Measurements from ENCODE around the gene TMEM18.
"Not testable (repeated sequence)": the region's sequence is repeated elsewhere in the genome, so short reads cannot be mapped to it uniquely, and the experiment has no call there.

TMEM18 gene

GRCh38 chr2:688504-689076, 11.4 kb upstream of the TMEM18 start:
- DNase-seq (ENCODE audit: insufficient read length, low spot score), result no peak
- no peak for FAIRE-seq
- TF ChIP-seq, protein P1, sequence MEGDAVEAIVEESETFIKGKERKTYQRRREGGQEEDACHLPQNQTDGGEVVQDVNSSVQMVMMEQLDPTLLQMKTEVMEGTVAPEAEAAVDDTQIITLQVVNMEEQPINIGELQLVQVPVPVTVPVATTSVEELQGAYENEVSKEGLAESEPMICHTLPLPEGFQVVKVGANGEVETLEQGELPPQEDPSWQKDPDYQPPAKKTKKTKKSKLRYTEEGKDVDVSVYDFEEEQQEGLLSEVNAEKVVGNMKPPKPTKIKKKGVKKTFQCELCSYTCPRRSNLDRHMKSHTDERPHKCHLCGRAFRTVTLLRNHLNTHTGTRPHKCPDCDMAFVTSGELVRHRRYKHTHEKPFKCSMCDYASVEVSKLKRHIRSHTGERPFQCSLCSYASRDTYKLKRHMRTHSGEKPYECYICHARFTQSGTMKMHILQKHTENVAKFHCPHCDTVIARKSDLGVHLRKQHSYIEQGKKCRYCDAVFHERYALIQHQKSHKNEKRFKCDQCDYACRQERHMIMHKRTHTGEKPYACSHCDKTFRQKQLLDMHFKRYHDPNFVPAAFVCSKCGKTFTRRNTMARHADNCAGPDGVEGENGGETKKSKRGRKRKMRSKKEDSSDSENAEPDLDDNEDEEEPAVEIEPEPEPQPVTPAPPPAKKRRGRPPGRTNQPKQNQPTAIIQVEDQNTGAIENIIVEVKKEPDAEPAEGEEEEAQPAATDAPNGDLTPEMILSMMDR (IDR thresholded peaks at IDR 0.05; ENCODE audit: insufficient read depth, missing control alignments), result no peak

DNA sequence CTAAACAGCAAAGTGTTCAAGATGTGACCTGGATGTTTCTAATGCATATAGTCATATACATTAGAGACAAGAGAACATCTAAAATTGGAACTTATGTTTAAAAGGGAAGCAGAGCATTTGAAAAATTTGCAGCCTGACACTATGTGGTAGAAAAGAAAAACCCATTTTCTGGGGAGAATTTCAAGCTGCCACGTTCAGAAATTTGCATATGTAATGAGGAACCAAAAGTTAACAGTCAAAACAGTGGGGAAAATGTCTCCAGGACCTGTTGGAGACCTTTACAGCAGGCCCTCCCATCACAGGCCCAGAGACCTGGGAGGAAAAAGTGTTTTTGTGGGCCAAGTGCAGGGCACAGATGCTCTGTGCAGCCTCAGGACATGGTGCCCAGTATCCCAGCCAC, 8.2 kb upstream of the TMEM18 start:
- DNase-seq (ENCODE audit: insufficient read length, low spot score) (no peak), FAIRE-seq (no peak)
- TF ChIP-seq, protein P1 (IDR thresholded peaks at IDR 0.05; ENCODE audit: insufficient read depth, missing control alignments), result no peak

DNA sequence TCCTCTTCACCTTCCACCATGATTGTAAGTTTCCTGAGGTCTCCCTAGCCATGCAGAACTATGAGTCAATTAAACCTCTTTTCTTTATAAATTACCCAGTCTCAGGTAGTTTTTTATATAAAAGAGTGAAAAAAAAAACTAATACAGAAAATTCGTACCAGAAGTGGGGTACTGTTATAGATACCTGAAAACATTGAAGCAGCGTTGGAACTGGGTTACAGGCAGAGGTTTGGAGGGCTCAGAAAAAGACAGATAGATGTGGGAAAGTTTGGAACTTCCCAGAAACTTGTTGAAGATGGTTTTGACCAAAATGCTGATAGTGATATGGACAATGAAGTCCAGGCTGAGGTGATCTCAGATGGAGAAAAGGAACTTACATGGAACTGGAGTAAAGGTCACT, 7.7 kb upstream of the TMEM18 start:
- FAIRE-seq; DNase-seq (ENCODE audit: insufficient read length, low spot score): not testable (repeated sequence)

- DNase-seq (ENCODE audit: insufficient read length, low spot score) (no peak), FAIRE-seq (no peak)
- TF ChIP-seq, protein P1 (IDR thresholded peaks at IDR 0.05; ENCODE audit: insufficient read depth, missing control alignments), result no peak
Measured at GRCh38 chr2:682226-682625, 5.0 kb upstream of the TMEM18 start.

GRCh38 chr2:681312-681711, 4.1 kb upstream of the TMEM18 start:
- DNase-seq (ENCODE audit: insufficient read length, low spot score) (no peak), FAIRE-seq (no peak)
- TF ChIP-seq, protein P1 (IDR thresholded peaks at IDR 0.05; ENCODE audit: insufficient read depth, missing control alignments), result no peak

GRCh38 chr2:680496-680895, 3.3 kb upstream of the TMEM18 start:
- FAIRE-seq, result no peak
- DNase-seq (ENCODE audit: insufficient read length, low spot score), result no peak
- TF ChIP-seq, protein P1 (IDR thresholded peaks at IDR 0.05; ENCODE audit: insufficient read depth, missing control alignments), result no peak

- FAIRE-seq, result no peak
- no peak for DNase-seq (ENCODE audit: insufficient read length, low spot score)
- TF ChIP-seq, protein P1 (IDR thresholded peaks at IDR 0.05; ENCODE audit: insufficient read depth, missing control alignments), result no peak
Measured at GRCh38 chr2:678964-679363, 1.8 kb upstream of the TMEM18 start.

Measured in D721Med (cell line).